Ureter (tissue), 1 donor: ENCODE results near the gene ZIC4. TPM values are rescaled to one million over a fixed set of nuclear protein-coding genes. Genes with fewer than 3 reads are reported as not detected.

Source experiments
- DNase-seq: peaks from one replicate; pipeline ENCODE4 v3.0.0-alpha.2; 2020; ENCODE audit warnings: low spot score
- total RNA-seq: library from RNA; stranded (reverse); gene quantifications from one replicate; pipeline ENCODE4 v1.2.4, GENCODE V29; 2023
- donor health status: DM: yes; HTN: yes; CAD: no.

ZIC4 gene
- total RNA-seq, 1 donor from 2014 or later = not detected

- DNase-seq = no peak
Observed at GRCh38 chr3:147405231-147406027, 914 bp downstream of the ZIC4 start.

GRCh38 chr3:147404800-147405230, 1.5 kb downstream of the ZIC4 start:
- no peak for DNase-seq

- DNase-seq = no peak
Observed at GRCh38 chr3:147404000-147404799, 2.1 kb downstream of the ZIC4 start.

GRCh38 chr3:147403511-147403910, 2.8 kb downstream of the ZIC4 start:
- no peak for DNase-seq

- no peak for DNase-seq
Observed at GRCh38 chr3:147402159-147402558, 4.2 kb downstream of the ZIC4 start.

GRCh38 chr3:147401421-147401820, 4.9 kb downstream of the ZIC4 start:
- no peak for DNase-seq

- DNase-seq = no peak
Observed at GRCh38 chr3:147400999-147401398, 5.3 kb downstream of the ZIC4 start.

GRCh38 chr3:147400111-147400510, 6.2 kb downstream of the ZIC4 start:
- no peak for DNase-seq

- DNase-seq = no peak
Observed at GRCh38 chr3:147398813-147399534, 7.4 kb downstream of the ZIC4 start.

GRCh38 chr3:147397875-147398812, 8.2 kb downstream of the ZIC4 start:
- no peak for DNase-seq

- no peak for DNase-seq
Observed at GRCh38 chr3:147397155-147397874, 9.0 kb downstream of the ZIC4 start.

- no peak for DNase-seq
Observed at GRCh38 chr3:147396712-147397046, 9.7 kb downstream of the ZIC4 start.

- DNase-seq = no peak
Observed at GRCh38 chr3:147395899-147396711, 10.2 kb downstream of the ZIC4 start.

- DNase-seq = no peak
Observed at GRCh38 chr3:147394884-147395225, 11.5 kb downstream of the ZIC4 start.

- no peak for DNase-seq
Observed at GRCh38 chr3:147393943-147394883, 12.1 kb downstream of the ZIC4 start.

- no peak for DNase-seq
Observed at GRCh38 chr3:147393261-147393942, 12.9 kb downstream of the ZIC4 start.

- DNase-seq = no peak
Observed at GRCh38 chr3:147392625-147392946, 13.8 kb downstream of the ZIC4 start.
